ENCODE results near the gene OR6S1. TPM values are rescaled to one million over a fixed set of nuclear protein-coding genes. Genes with fewer than 3 reads are reported as not detected.

The OR6S1 gene, protein sequence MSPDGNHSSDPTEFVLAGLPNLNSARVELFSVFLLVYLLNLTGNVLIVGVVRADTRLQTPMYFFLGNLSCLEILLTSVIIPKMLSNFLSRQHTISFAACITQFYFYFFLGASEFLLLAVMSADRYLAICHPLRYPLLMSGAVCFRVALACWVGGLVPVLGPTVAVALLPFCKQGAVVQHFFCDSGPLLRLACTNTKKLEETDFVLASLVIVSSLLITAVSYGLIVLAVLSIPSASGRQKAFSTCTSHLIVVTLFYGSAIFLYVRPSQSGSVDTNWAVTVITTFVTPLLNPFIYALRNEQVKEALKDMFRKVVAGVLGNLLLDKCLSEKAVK
- not detected for total RNA-seq

DNA sequence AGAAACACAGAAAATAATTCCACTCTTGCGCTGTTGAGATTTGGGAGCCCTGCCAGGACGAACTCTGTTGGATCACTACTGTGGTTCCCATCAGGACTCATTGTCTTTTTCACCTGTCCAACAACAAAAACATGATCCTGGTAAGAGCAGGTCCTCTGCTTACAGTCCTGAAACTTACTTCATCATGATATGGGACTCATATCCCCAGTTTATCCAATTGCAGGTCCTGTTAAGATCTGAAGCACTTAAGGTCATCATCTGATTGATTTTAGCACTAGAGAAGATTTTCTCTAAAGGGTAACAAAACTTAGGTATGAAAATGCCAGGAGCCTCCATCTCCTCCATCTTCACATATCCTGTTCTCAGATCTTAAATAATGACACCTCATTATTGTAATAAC is at the start of gene OR6S1:
Gene OR6S1 (minus strand): TSS at position 101 of the 400 bp plus-strand sequence. CDS start 0 bp downstream, at position 101.
- ChIA-PET CTCF (no interaction called here), POLR2A (no interaction called here)

DNA sequence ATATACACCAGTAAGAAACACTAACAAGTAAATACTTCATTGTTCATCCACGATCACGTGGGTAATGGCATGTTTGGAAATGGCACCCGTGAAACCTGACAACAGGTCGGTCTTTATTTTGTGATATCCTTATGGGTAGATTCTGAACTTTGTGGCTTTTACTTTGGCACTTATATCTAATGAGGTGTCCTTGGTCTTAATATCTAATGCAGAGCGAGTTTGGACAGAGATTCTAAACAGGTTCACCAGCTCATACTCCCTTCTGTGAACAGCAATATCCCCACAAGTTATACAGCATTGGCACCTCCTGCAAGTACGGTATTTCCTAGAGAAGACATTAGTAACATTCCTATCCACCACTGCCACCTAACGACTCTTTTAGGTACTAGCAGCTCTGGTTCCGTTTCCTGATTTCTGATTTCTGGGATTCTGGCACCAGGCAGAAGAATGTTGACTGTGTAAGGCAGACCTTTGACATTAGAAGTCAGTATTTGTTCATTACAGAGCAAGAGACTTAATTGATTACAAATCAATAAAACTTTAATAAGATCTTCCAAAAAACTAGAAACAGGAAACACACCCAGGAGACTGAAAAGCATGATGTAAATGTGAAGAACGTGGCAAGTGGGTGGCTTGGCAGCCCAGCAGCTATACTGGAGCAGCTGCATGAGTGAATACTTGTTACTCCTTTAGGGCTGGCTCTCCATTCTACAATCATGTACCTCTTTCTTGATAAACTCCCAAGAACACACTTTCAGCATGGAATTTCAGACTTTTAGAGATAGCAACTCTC is 49.6 kb upstream of the OR6S1 start:
- POLR2A ChIA-PET, result no interaction called here
- CTCF ChIA-PET, result interaction anchor here (0.7 to 1.9 kb wide), 14 partner anchors 11 to 280 kb away, joined by 3 to 15 read pairs (median 5); partner anchors contain the start of gene RNASE6

DNA sequence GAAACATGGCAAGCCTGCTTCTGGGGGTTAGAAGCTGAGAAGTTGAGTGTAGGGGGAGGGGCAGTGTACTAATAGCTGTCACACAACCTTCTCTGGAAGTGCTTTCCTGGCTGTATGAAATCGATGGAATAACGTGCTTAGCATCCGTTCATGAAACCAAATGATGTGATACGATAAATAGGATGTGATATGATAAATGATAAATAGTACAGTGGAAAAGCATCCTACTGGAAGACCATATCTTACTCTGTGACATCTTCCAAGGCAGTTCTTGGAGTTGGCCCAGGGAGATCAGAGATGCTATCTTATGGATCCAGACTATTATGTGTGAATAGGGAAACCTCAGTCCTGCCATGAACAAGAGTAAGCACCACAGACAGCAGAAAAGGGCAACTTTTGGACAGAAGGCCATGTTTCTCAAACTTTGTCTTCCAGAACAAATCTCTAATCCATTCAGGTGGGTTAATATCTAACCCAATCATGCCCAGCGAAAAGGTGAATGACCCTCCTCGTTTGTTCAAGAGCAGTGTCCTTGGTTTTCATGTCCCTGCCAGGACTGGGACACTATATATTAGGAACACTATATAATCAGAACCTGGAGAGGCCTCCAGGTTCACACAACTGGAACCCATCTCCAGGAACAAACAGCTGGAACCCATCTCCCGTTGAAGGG is 46.8 kb upstream of the OR6S1 start, which contains the start of gene ANG:
Gene ANG (plus strand): TSS at position 598 of the 673 bp plus-strand sequence. CDS start 4,801 bp downstream, outside the sequence.
- ChIA-PET POLR2A (no interaction called here), CTCF (interaction anchor here (0.8 kb wide), 1 partner anchor 283 kb away, joined by 3 read pairs; no protein-coding TSS in a partner anchor)

DNA sequence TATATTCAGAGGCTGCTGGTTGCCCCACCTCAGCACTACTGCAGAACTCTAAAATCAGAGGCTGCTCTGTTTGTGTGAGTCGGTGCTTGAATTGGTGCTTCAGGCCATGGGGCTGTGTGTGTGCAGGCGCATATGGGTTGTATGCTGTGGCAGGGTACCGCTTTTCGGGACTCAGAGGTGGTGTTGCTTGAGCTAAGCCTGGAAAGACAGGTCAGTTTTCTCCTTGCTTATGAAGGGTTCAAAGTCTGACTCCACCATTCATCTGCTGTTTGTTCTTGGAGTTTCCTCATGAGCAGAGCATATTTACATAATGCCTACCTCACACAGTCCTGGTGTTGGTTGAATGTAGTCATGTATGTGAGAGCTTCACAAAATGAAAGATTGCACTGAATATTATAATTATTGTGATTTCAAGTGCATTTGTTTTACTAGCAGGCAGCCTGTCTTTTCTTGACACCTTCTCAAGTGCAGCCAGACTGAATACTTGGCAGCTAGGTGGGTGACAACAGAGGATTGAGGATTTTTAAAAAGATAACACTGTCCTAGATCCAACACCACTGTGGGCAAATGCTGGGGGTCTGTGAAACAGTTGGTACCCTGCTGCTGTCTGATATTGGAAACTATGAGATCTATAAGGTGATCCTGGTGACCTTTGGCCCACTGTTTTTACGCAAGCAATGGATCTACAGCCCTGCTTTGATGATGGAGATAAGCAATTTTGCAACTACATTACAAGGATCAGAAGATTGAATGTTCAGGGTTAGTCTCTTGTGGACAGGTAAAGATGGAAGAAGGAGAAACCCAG is 46.1 kb upstream of the OR6S1 start:
- ChIA-PET POLR2A (no interaction called here), CTCF (interaction anchor here (0.8 kb wide), 1 partner anchor 284 kb away, joined by 3 read pairs; no protein-coding TSS in a partner anchor)

DNA sequence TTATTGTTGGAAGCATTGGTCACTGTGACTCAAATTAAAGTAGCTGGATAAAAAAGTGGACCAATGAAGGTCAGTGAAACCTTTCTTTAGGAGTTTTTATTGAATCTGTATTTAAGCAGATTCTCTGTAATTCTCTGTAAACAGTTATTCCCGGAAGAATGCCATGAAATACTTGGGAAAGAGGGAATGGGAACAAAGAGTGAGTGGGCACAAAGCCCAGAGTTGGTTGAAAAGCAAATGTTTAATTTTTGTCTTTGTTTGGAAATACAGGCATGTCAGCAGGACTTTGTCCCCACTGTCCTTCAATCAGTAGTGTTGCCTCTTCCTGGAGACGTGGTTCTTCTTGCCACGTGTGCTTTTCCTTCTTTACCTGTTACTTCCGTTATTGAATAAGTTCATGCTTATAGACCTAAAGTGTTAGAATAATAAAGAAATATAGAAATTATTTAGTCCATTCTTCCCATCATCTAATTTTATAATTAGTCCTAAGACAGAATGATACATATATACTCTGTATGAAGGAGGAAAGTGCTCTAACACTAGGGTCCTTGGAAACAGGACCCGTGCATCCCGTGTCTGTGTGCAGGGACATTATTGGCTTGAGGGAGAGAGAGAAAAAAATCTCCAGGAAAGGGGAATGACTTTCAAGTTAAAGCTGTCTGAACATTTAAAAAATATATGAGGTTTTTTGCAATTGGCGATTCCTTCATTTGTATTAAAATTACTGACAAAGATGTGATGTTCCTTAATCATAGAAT is 45.1 kb upstream of the OR6S1 start:
- CTCF ChIA-PET, result no interaction called here
- POLR2A ChIA-PET, result interaction anchor here (0.6 kb wide), 1 partner anchor 291 kb away, joined by 3 read pairs; no protein-coding TSS in a partner anchor

DNA sequence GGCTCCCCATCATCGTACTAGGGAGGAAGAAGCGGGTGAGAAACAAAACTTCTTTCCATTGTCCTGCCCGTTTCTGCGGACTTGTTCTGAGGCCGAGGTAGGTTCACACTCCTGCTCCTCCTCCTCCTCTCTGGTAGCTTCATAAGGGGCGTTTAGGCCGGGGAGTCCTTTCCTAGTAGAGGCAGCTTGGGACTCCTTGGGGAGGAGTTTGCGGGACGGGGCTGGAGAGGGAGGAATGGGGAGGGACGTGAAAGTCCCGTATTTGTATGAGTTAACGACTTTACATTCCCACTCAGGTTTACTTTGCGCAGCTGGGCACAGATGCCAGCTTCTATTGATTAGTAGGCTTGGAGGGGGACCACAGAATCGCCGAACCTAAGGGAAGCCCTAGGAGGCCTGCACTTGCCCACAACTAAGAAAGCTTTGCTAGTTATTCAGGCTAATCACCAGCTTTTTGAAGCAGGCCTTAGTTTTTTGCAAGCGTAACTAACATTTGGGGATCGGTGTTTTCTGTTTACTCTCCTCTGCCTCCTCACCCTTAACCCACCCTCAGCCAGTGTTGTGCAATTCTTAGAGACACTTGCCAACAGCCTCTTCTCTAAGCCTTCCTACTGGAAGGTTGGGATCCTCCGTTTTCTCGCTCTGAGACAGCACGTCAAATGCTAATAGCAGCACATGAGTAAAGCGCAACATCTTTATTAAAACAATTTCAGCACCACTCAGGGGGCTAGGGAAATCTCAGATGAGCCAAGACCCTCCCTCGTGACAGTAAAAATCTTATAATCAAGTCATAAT is 43.4 kb upstream of the OR6S1 start:
- ChIA-PET POLR2A (interaction anchor here (1.9 kb wide), 1 partner anchor 53 kb away, joined by 5 read pairs; no protein-coding TSS in a partner anchor), CTCF (interaction anchor here (1.0 to 3.8 kb wide), 3 partner anchors 71 to 379 kb away, joined by 3 to 18 read pairs (median 3); partner anchors contain the start of gene TTC5)

DNA sequence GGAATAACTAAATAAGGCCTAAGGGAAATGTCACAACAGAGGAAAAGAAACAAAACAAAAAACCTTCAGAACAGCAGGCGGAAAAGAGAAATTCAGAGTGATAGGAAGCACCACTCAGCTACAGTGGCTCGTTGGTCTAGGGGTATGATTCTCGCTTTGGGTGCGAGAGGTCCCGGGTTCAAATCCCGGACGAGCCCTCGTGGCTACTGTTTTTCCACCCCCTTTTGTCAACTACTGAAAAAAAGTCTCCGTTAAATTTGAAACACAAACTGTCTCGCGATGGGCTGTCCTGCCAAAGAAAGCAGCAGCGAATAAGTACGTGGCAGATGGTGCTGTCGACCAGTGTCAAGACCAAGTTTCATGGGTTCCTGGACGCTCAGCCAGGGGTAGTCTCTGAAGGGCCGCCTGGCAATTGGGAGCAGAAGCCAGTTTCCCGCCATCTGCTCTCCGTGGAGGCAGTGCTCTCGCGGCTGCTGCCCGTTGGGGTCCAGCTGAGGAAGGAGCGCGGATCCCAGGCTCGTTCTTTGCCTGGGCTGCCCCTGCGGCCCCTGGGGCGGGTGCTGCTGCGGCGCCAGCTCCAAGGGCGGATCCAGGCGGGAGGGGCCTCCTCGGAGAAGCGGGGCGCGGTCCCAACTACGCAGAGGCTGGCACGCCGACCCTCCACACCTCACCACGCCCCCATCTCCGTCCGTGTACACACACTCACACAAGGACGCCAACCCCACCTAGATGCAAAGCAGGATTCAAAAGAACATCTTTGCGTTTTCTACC is 42.6 kb upstream of the OR6S1 start, which contains the start of gene RNASE4:
Gene RNASE4 (plus strand): TSS at position 670 of the 771 bp plus-strand sequence. CDS start 14,812 bp downstream, outside the sequence.
- ChIA-PET CTCF (interaction anchor here (0.6 to 3.8 kb wide), 7 partner anchors 15 to 586 kb away, joined by 3 to 18 read pairs (median 3); no protein-coding TSS in a partner anchor), POLR2A (interaction anchor here (0.8 to 1.9 kb wide), 3 partner anchors 52 to 229 kb away, joined by 3 to 5 read pairs (median 4); partner anchors contain the start of genes APEX1 and OSGEP)

DNA sequence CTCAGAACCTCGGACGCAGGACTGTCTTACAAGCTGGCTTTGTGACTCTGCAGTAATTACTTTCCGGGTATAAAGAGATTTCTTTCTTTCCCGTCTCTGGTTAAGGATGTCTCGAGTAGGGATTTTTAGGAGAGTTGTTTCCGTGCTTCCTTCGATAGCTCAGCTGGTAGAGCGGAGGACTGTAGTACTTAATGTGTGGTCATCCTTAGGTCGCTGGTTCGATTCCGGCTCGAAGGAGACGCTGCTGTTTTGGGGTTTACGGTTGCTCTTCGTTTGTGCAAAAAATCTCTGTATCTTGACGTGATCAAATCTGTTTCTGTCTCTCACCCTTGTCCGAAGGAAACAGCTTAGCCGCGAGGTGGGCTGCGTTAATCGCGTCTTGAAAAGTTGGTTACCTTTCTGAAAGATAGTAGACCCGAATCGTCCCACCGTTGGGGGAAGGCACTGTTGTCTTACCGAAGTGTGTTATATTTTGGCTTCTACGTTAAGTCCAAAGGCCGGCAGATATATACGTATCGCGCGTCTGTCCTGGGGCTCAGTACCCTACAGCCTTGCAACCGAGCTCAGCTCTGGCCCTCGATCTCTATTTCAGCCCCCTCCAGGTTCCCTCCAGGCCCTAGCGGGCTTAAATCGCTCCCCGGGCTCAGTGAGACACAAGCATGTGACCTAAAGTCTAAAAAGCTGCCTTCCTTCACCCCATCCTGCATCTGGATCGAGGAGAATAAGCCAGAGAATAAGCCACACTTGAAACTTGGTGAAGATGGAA is 41.8 kb upstream of the OR6S1 start:
- ChIA-PET CTCF (interaction anchor here (0.8 to 3.8 kb wide), 8 partner anchors 14 to 341 kb away, joined by 3 to 18 read pairs (median 4); no protein-coding TSS in a partner anchor), POLR2A (interaction anchor here (0.5 to 1.9 kb wide), 5 partner anchors 52 to 701 kb away, joined by 3 to 5 read pairs (median 3); partner anchors contain the start of genes APEX1 and OSGEP)

DNA sequence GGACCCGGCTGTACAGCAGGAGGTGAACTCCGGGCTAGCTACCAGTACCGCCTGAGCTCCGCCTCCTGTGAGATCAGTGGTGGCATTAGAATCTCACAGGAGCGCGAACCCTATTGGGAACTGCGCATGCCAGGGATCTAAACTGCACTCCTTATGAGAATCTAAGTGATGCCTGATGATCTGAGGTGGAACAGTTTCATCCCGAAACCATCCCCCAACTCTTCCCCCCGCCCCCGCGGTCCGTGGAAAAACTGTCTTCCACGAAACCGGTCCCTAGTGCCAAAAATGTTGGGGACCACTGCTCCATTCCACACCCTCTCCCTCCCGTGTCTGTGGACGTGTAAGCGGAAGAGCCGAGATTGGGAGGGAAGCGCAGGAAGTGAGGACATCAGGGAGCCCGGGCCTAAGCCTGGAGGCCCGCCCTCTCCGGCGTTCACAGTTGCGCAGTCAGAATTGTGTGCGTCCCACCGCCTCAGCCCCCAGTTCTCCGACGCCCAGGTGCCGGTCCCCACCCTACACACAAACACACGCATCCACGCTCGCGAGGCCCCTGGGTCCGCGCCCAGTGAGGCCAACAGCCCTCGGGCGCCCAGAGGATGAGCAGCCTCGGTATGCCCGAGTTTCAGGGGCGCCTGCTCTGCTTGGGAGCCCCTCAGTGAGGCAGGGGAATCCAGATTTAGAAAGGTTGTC is 41.1 kb upstream of the OR6S1 start:
- ChIA-PET POLR2A (interaction anchor here (0.5 to 1.9 kb wide), 5 partner anchors 12 to 1907 kb away, joined by 3 to 6 read pairs (median 4); partner anchors contain the start of genes APEX1 and OSGEP), CTCF (interaction anchor here (0.8 to 4.1 kb wide), 10 partner anchors 9 to 340 kb away, joined by 3 to 18 read pairs (median 9); no protein-coding TSS in a partner anchor)

DNA sequence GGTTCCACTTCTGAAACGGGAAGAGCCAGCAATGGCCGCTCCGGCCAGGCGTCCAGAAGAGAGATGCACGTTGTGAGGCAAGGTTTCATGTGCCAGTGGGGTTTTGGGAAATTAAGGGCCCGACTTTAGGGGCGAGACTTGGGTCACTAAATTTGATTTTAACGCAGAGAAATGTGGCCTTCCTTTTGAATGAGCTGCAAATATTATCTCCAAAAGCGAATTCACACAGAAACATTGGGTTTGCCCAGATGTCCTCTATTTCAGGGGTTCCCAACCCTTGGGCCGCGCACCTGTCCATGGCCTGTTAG is 40.6 kb upstream of the OR6S1 start:
- ChIA-PET CTCF (interaction anchor here (0.8 to 4.1 kb wide), 9 partner anchors 9 to 339 kb away, joined by 3 to 18 read pairs (median 10); no protein-coding TSS in a partner anchor), POLR2A (interaction anchor here (0.6 to 1.6 kb wide), 5 partner anchors 13 to 1907 kb away, joined by 3 to 6 read pairs (median 4); partner anchors contain the start of genes APEX1, OSGEP and PARP2)

DNA sequence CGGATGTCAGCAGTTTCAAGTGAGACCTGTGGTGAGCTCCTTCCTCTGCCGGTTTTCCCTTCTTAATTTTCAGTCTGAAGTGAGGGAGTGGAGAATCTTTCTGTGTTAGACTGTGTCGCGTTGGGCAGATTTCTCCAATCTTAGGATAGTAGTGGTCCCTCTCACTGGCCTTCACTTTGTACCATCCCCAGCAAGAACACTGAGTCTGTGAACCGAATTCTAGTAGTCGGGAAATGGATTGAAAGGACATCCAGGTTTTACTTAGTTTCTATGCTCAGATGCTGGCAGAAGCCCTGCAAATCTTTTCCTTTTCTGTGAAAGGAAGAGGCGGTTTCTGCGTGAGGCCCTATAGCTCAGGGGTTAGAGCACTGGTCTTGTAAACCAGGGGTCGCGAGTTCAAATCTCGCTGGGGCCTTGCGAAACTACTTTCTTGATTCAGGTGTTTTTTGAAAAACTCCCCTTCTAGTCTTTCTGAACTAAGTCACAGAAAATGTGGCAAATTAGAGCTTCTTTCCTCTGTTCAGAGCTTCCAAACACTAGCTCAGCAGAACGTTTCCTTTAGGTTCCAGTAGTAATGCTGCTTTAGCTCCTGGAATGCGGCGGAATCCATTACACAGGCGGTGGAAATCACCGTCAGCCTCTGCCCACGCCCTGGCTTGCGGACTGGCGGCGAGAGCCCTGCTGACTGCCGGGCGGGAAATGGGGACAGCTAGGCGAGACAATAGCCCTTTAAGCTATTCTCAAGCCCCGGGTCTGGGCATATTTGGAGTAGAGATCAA is 40.0 kb upstream of the OR6S1 start:
- POLR2A ChIA-PET, result interaction anchor here (0.6 to 1.5 kb wide), 5 partner anchors 13 to 394 kb away, joined by 3 to 6 read pairs (median 4); partner anchors contain the start of gene PARP2
- CTCF ChIA-PET, result interaction anchor here (0.9 to 4.1 kb wide), 10 partner anchors 10 to 354 kb away, joined by 3 to 18 read pairs (median 9); no protein-coding TSS in a partner anchor

DNA sequence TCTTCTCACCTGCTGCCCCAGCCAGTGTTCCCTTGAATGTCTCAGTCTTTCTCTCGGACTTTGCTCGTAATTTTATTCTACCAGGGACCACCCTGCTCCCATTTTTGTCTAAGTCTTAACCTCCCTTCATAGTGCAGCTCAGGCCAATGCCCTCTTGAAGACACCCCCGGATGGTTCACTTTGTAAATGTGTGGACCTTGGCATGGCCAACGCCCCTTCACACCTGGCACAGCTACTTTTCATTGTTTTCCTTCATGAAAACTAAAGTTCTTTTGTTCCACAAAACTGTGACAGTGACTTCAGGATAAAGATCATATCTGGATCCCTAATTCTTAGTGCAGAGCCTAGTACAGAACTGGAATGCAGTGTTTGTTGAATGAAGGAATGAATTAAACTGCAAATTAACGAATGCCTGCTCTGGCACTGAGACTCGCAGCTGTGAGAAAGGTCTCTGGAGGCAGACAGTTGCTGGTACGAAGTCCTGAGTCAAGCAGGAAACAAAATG is 39.4 kb upstream of the OR6S1 start:
- ChIA-PET CTCF (interaction anchor here (0.9 to 4.1 kb wide), 9 partner anchors 10 to 353 kb away, joined by 3 to 15 read pairs (median 8); no protein-coding TSS in a partner anchor), POLR2A (interaction anchor here (0.6 to 1.5 kb wide), 3 partner anchors 61 to 393 kb away, joined by 3 to 5 read pairs (median 4); partner anchors contain the start of gene PARP2)

DNA sequence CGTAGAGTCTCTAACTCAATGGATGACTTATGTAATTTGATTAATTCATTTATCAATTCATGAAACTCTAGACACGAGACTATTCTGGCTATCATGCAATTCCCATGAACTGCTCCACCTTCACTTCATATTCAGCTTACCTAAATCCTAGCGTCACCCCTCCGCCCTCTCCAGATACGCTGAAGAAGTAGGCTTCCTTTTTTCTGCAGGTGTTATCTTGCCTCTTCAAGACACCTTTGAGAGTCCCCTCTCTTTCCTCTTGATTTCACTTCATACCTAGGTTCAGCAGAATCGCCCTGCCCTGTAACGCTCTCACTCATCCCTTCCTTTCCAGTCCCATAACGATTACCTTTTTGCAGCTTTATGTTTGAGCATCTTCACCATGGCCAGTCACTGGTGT is 38.9 kb upstream of the OR6S1 start:
- CTCF ChIA-PET, result interaction anchor here (0.7 to 4.1 kb wide), 7 partner anchors 11 to 353 kb away, joined by 3 to 15 read pairs (median 3); no protein-coding TSS in a partner anchor

More for the DNA sequence above, 38.9 kb upstream of the OR6S1 start:
- POLR2A ChIA-PET, result no interaction called here

Measured in activated CD8-positive, alpha-beta memory T cell treated with anti-CD3 and anti-CD28 coated beads for 36 hours (primary cell).